ENCODE data around the gene C16orf92. TPM values are rescaled to one million over a fixed set of nuclear protein-coding genes. Genes with fewer than 3 reads are reported as not detected.

C16orf92 gene
- total RNA-seq, 1 donor from 2014 or later = not detected

- DNase-seq (ENCODE audit: low spot score in 2 of 2) = no peak
- FAIRE-seq = no peak
These were observed 46.8 kb downstream of the C16orf92 start for GRCh38 chr16:30069611-30070462.

GRCh38 chr16:30070490-30070889 is 47.5 kb downstream of the C16orf92 start:
- DNase-seq (ENCODE audit: low spot score in 2 of 2) (no peak), FAIRE-seq (no peak)

Other genes starting within 250 kb of the C16orf92 start
- gene ZG16, start 244.9 kb upstream of the C16orf92 start, total RNA-seq = not detected
- 37.1 TPM for gene KIF22, start 232.4 kb upstream of the C16orf92 start, total RNA-seq
- 373 TPM for gene MAZ, start 216.7 kb upstream of the C16orf92 start, total RNA-seq
- gene PRRT2, start 211.0 kb upstream of the C16orf92 start, total RNA-seq = 15.9 TPM
- gene PAGR1, start 207.0 kb upstream of the C16orf92 start, total RNA-seq = 11.8 TPM
- gene MVP, start 202.7 kb upstream of the C16orf92 start, total RNA-seq = 4.5 TPM
- 53.4 TPM for gene CDIPT, start 160.0 kb upstream of the C16orf92 start, total RNA-seq
- 43.2 TPM for gene SEZ6L2, start 123.6 kb upstream of the C16orf92 start, total RNA-seq
- gene ASPHD1, start 122.7 kb upstream of the C16orf92 start, total RNA-seq = 9.4 TPM
- gene KCTD13, start 97.0 kb upstream of the C16orf92 start, total RNA-seq = 18.3 TPM
- 26.9 TPM for gene TMEM219, start 61.1 kb upstream of the C16orf92 start, total RNA-seq
- 58.3 TPM for gene TAOK2, start 49.3 kb upstream of the C16orf92 start, total RNA-seq
- 12.6 TPM for gene HIRIP3, start 27.6 kb upstream of the C16orf92 start, total RNA-seq
- 22.0 TPM for gene INO80E, start 27.0 kb upstream of the C16orf92 start, total RNA-seq
- gene DOC2A, start 12.2 kb upstream of the C16orf92 start, total RNA-seq = 11.8 TPM
- gene TLCD3B, start 8.1 kb downstream of the C16orf92 start, total RNA-seq = 10.2 TPM
- gene ALDOA, start 42.6 kb downstream of the C16orf92 start, total RNA-seq = 76.6 TPM
- gene PPP4C, start 52.8 kb downstream of the C16orf92 start, total RNA-seq = 90.5 TPM
- gene TBX6, start 68.7 kb downstream of the C16orf92 start, total RNA-seq = 0.41 TPM
- gene YPEL3, start 73.0 kb downstream of the C16orf92 start, total RNA-seq = 18.8 TPM
- 1.2 TPM for gene GDPD3, start 90.3 kb downstream of the C16orf92 start, total RNA-seq
- gene MAPK3, start 100.0 kb downstream of the C16orf92 start, total RNA-seq = 17.5 TPM
- gene CORO1A, start 160.4 kb downstream of the C16orf92 start, total RNA-seq = 22.0 TPM
- 5.3 TPM for gene BOLA2B, start 170.5 kb downstream of the C16orf92 start, total RNA-seq
- gene SLX1A, start 170.7 kb downstream of the C16orf92 start, total RNA-seq = 12.2 TPM
- gene SULT1A3, start 176.1 kb downstream of the C16orf92 start, total RNA-seq = 5.3 TPM
- 1.2 TPM for gene NPIPB13, start 225.3 kb downstream of the C16orf92 start, total RNA-seq